IMR-90 (cell line): ENCODE results near the gene NTM. TPM values are rescaled to one million over a fixed set of nuclear protein-coding genes. Genes with fewer than 3 reads are reported as not detected.

Experiments
- ATAC-seq: fragments of 200-7000 bp; cut with Tn5 transposase; 2 replicates; pipeline ENCODE4 v1.9.1; 2020; ENCODE audit warnings: low read depth, mild to moderate bottlenecking, moderate library complexity
- BruUV-seq: library from RNA; stranded (reverse); fragments of 400-500 nt; replicated peaks from 2 replicates; lab custom pipeline; 2021; lab: Mats Ljungman, UMichigan
- CTCF ChIA-PET: fragments of 300-600 bp; formaldehyde crosslinking; extraction: SDS; loops from one replicate; lab custom pipeline; 2021; ENCODE audit warnings: antibody characterized with exemption; lab: Yijun Ruan, JAX
- POLR2A ChIA-PET: fragments of 300-600 bp; sonication (Branson Sonifier 250); formaldehyde crosslinking; loops from one replicate; lab custom pipeline; 2022; ENCODE audit warnings: antibody characterized with exemption; ENCODE audit not compliant: unreplicated experiment; lab: Charles Lee
- DNase-seq: peaks from one replicate; pipeline ENCODE4 v3.0.0; 2013
- H2AFZ ChIP-seq: replicated peaks from 2 replicates; pipeline ENCODE3; 2013; ENCODE audit warnings: low read length, mild to moderate bottlenecking; ENCODE audit not compliant: poor library complexity
- H2AK5ac ChIP-seq: 2 replicates; pipeline ENCODE4 v1.6.1; 2013; ENCODE audit warnings: low read depth, low read length, inconsistent platforms
- H2AK9ac ChIP-seq: replicated peaks from 2 replicates; pipeline ENCODE3; 2013; ENCODE audit warnings: mild to moderate bottlenecking, low read depth, low read length, moderate library complexity; ENCODE audit not compliant: poor library complexity
- H2BK120ac ChIP-seq: 2 replicates; pipeline ENCODE4 v1.6.1; 2013; ENCODE audit warnings: low read depth, low read length, inconsistent platforms
- H2BK15ac ChIP-seq: 3 replicates; pipeline ENCODE4 v1.6.1; 2013; ENCODE audit warnings: low read depth, low read length, inconsistent platforms
- H2BK20ac ChIP-seq: 2 replicates; pipeline ENCODE4 v1.6.1; 2013; ENCODE audit warnings: low read depth, mild to moderate bottlenecking, inconsistent platforms, low read length, moderate library complexity
- H2BK5ac ChIP-seq: 2 replicates; pipeline ENCODE4 v1.6.1; 2013; ENCODE audit warnings: mild to moderate bottlenecking, low read depth, low read length, inconsistent platforms; ENCODE audit not compliant: poor library complexity, severe bottlenecking
- H3K14ac ChIP-seq: replicated peaks from 2 replicates; pipeline ENCODE4 v1.6.1; 2013; ENCODE audit warnings: low read depth, low read length, inconsistent platforms
- H3K18ac ChIP-seq: 2 replicates; pipeline ENCODE4 v1.6.1; 2013; ENCODE audit warnings: low read depth, low read length, control low read depth
- H3K23ac ChIP-seq: 2 replicates; pipeline ENCODE4 v1.6.1; 2013; ENCODE audit warnings: low read depth, low read length, inconsistent platforms
- H3K27ac ChIP-seq: 2 replicates; pipeline ENCODE4 v1.5.1; 2013; ENCODE audit warnings: mild to moderate bottlenecking, control low read depth, low read length; ENCODE audit not compliant: insufficient read depth
- H3K27me3 ChIP-seq: 2 replicates; pipeline ENCODE4 v1.6.1; 2013; ENCODE audit warnings: low read length; ENCODE audit not compliant: control insufficient read depth, insufficient read depth
- H3K36me3 ChIP-seq: 2 replicates; pipeline ENCODE4 v1.6.1; 2013; ENCODE audit warnings: low read length, mixed read lengths; ENCODE audit not compliant: control insufficient read depth, insufficient read depth
- H3K4ac ChIP-seq: 2 replicates; pipeline ENCODE4 v1.6.1; 2013; ENCODE audit warnings: low read depth, low read length, inconsistent platforms
- H3K4me1 ChIP-seq: 2 replicates; pipeline ENCODE4 v1.6.1; 2013; ENCODE audit warnings: low read length, mixed read lengths; ENCODE audit not compliant: control insufficient read depth, insufficient read depth
- H3K4me2 ChIP-seq: 2 replicates; pipeline ENCODE4 v1.6.1; 2013; ENCODE audit warnings: low read depth, mild to moderate bottlenecking, control low read depth, low read length, moderate library complexity
- H3K4me3 ChIP-seq: 2 replicates; pipeline ENCODE4 v1.5.1; 2013; ENCODE audit warnings: low read depth, mild to moderate bottlenecking, control low read depth, low read length, moderate library complexity; ENCODE audit not compliant: insufficient read depth
- H3K56ac ChIP-seq: 2 replicates; pipeline ENCODE4 v1.6.1; 2013; ENCODE audit warnings: low read length, inconsistent platforms; ENCODE audit not compliant: insufficient read depth; ENCODE audit errors: extremely low read depth
- H3K79me1 ChIP-seq, 2 experiments: 2 replicates each; pipeline ENCODE4 v1.6.1; 2013; ENCODE audit warnings: low read length in 2 of 2, inconsistent platforms in 1 of 2, low read depth in 1 of 2
- H3K9ac ChIP-seq: 2 replicates; pipeline ENCODE4 v1.6.1; 2013; ENCODE audit warnings: low read depth, low read length, control low read depth
- H3K9me1 ChIP-seq: 2 replicates; pipeline ENCODE4 v1.6.1; 2013; ENCODE audit warnings: low read length, inconsistent platforms; ENCODE audit not compliant: insufficient read depth
- H3K9me3 ChIP-seq: 2 replicates; pipeline ENCODE4 v1.6.1; 2013; ENCODE audit warnings: low read length; ENCODE audit not compliant: control insufficient read depth, insufficient read depth
- H4K20me1 ChIP-seq: 2 replicates; pipeline ENCODE4 v1.6.1; 2013; ENCODE audit warnings: low read length, inconsistent platforms; ENCODE audit not compliant: insufficient read depth
- H4K5ac ChIP-seq: 2 replicates; pipeline ENCODE4 v1.6.1; 2013; ENCODE audit warnings: mild to moderate bottlenecking, low read depth, low read length, control low read depth
- H4K8ac ChIP-seq, 2 experiments: 2 replicates each; pipeline ENCODE4 v1.6.1; 2013; ENCODE audit warnings: low read depth in 2 of 2, low read length in 2 of 2, control low read depth in 1 of 2, inconsistent platforms in 1 of 2
- H4K91ac ChIP-seq: 2 replicates; pipeline ENCODE4 v1.6.1; 2013; ENCODE audit warnings: low read depth, low read length, inconsistent platforms; ENCODE audit not compliant: insufficient read depth
- BHLHE40 ChIP-seq: fragments of 150-350 bp; IDR thresholded peaks from 2 replicates; pipeline ENCODE4 v1.6.1; 2016; ENCODE audit warnings: mild to moderate bottlenecking, low read depth, low read length
- CEBPB ChIP-seq: IDR thresholded peaks from 2 replicates; pipeline ENCODE4 v1.6.1; 2012; ENCODE audit warnings: low read depth, low read length, improper control_type of control experiment
- CHD1 ChIP-seq: IDR thresholded peaks from 2 replicates; pipeline ENCODE4 v1.6.1; 2012; ENCODE audit warnings: low read depth, low read length, improper control_type of control experiment
- MAFK ChIP-seq: IDR thresholded peaks from 2 replicates; pipeline ENCODE4 v1.6.1; 2012; ENCODE audit warnings: low read depth, low read length, improper control_type of control experiment
- NFE2L2 ChIP-seq: fragments of 150-350 bp; IDR thresholded peaks from 2 replicates; pipeline ENCODE4 v1.6.1; 2016; ENCODE audit warnings: low read depth, mild to moderate bottlenecking, low read length
- RAD21 ChIP-seq: IDR thresholded peaks from 2 replicates; pipeline ENCODE4 v1.6.1; 2012; ENCODE audit warnings: low read length, improper control_type of control experiment
- SMC3 ChIP-seq: fragments of 150-350 bp; IDR thresholded peaks from 2 replicates; pipeline ENCODE4 v1.6.1; 2016; ENCODE audit warnings: low read depth, mild to moderate bottlenecking, antibody characterized with exemption, low read length, moderate library complexity
- WGBS, 2 experiments: methylation state at CpG; one replicate each; pipeline versions ENCODE4 v1.1.5 to v1.1.7; 2013; ENCODE audit warnings: missing lambda C conversion rate in 2 of 2; ENCODE audit not compliant: insufficient read length in 1 of 2; ENCODE audit errors: extremely low coverage in 2 of 2; 5-methylcytosine and 5-hydroxymethylcytosine counted together
- dilution Hi-C: fragments of 300-500 bp; cut with HindIII; formaldehyde crosslinking; loops from one replicate; pipeline ENCODE4 v1.14.3; 2018; ENCODE audit warnings: low sequenced_read_pairs; ENCODE audit not compliant: unreplicated experiment
- in situ Hi-C: fragments of 300-500 bp; cut with MboI; formaldehyde crosslinking; loops from 3 replicates; pipeline ENCODE4 v1.14.3; 2019; ENCODE audit warnings: low sequenced_read_pairs, inconsistent platforms, mixed read lengths
- intact Hi-C: fragments of 100-400 bp; cut with micrococcal nuclease; formaldehyde crosslinking; loops from 2 replicates; pipeline ENCODE4 v1.10.0; 2022
- polyA plus RNA-seq, 3 experiments: library from polyadenylated mRNA; depleted of rRNA; stranded (reverse); fragments of >200 nt; gene quantifications; 2 replicates each; pipeline ENCODE4 v1.2.3, GENCODE V29; 2012; ENCODE audit warnings: low replicate concordance in 1 of 3
- total RNA-seq: library from RNA; depleted of rRNA; stranded (reverse); fragments of >200 nt; gene quantifications from 2 replicates; pipeline ENCODE4 v1.2.3, GENCODE V29; 2012

The NTM gene
- total and polyA plus RNA-seq, 2 of the 4 experiments (the other 2 are of a cell fraction): 19.5 to 25.5 TPM

- dilution Hi-C loops: no loop called here
- in situ Hi-C loops: loop anchor here (10.0 to 25.0 kb wide), 3 partner anchors 170 to 1472 kb away; partner anchors contain the start of gene SNX19
- H3K18ac ChIP-seq: no peak overlapping the region
- WGBS, 2 experiments: no CpG with 5 or more reads among the region's 8 CpGs
- 0 out of 2 replicates have a peak overlapping the region, but pooled peaks have one; percentile 14 for H3K23ac ChIP-seq
- DNase-seq: no peak
- peaks cover 14% of the 10 kb centered on the region for H3K9me1 ChIP-seq
- TF ChIP-seq CHD1 (no peak), RAD21 (no peak), NFE2L2 (no peak), SMC3 (no peak), BHLHE40 (no peak), MAFK (no peak), CEBPB (no peak)
- no TSS peak for BruUV-seq
- H3K4me3 ChIP-seq: no peak overlapping the region
- intact Hi-C loops: no loop called here
- CTCF ChIA-PET: no interaction called here
- no peak overlapping the region; the same call in 1 of the 2 replicates for H3K4ac ChIP-seq
- H3K27ac ChIP-seq: no peak overlapping the region
- H3K4me1 ChIP-seq: peaks cover 9% of the 10 kb centered on the region
- 0 out of 4 replicates have a peak, but pooled peaks cover 0 to 1% of the 10 kb centered on the region in 2 experiments for H3K79me1 ChIP-seq
- no peak overlapping the region for H2AFZ ChIP-seq
- H3K9ac ChIP-seq: no peak overlapping the region
- no peak overlapping the region for H2BK120ac ChIP-seq
- H3K14ac ChIP-seq: no peak overlapping the region
- H4K5ac ChIP-seq: no peak overlapping the region
- H4K91ac ChIP-seq: no peak overlapping the region
- peak overlapping the region; percentile 52; the same call in 1 of the 2 replicates for H2AK5ac ChIP-seq
- POLR2A ChIA-PET: no interaction called here
- H3K4me2 ChIP-seq: no peak overlapping the region
- no peak overlapping the region for H3K56ac ChIP-seq
- no peaks in the 10 kb centered on the region for H4K20me1 ChIP-seq
- H3K9me3 ChIP-seq: no peaks in the 10 kb centered on the region
- H2BK5ac ChIP-seq: no peak overlapping the region
- H4K8ac ChIP-seq: no peak overlapping the region
- no peak overlapping the region for H2AK9ac ChIP-seq
- no peak for ATAC-seq
- peak overlapping the region; percentile 40 for H2BK20ac ChIP-seq
- H2BK15ac ChIP-seq: no peak overlapping the region; the same call in 2 of the 3 replicates
- H3K27me3 ChIP-seq: no peaks in the 10 kb centered on the region
- H3K36me3 ChIP-seq: no peaks in the 10 kb centered on the region
Measured at GRCh38 chr11:131884461-131885073, 514.2 kb downstream of the NTM start.
